A673 (cell line): ENCODE results near the gene THBS2.

Experiments
- CTCF ChIP-seq: fragments of 300-800, 200-600 bp; sonication (generic); conservative IDR thresholded peaks from 2 replicates; pipeline ENCODE4 v1.5.1; 2017; ENCODE audit warnings: low read depth, mild to moderate bottlenecking, antibody characterized with exemption, low read length, moderate library complexity, mixed read lengths
- EZH2 ChIP-seq: fragments of 200-600 bp; sonication (generic); IDR thresholded peaks from 2 replicates; pipeline ENCODE4 v1.6.1; 2017; ENCODE audit warnings: borderline replicate concordance, low read depth, mild to moderate bottlenecking, mixed read lengths, antibody characterized with exemption, low read length; ENCODE audit not compliant: poor library complexity, severe bottlenecking

GRCh38 chr6:169271877-169272216, 18.2 kb upstream of the THBS2 start:
- TF ChIP-seq CTCF (no peak), EZH2 (no peak)
